Trophoblast cell (in vitro differentiated cells and primary cell): Measurements from ENCODE around the gene PTPRM.

Experiments used
- DNase-seq, 2 donors: peaks; one replicate each; pipeline ENCODE4 v3.0.0-alpha.2; 2016
- H2AFZ ChIP-seq: 2 replicates; pipeline ENCODE4 v1.6.1; 2013; ENCODE audit warnings: low read length, moderate library complexity, mild to moderate bottlenecking; ENCODE audit not compliant: insufficient read depth, poor library complexity
- H2AK5ac ChIP-seq: 2 replicates; pipeline ENCODE4 v1.6.1; 2013; ENCODE audit warnings: mild to moderate bottlenecking, low read length
- H2BK120ac ChIP-seq: 2 replicates; pipeline ENCODE4 v1.6.1; 2013; ENCODE audit warnings: low read length, mild to moderate bottlenecking, moderate library complexity; ENCODE audit not compliant: insufficient read depth, poor library complexity
- H2BK12ac ChIP-seq: 2 replicates; pipeline ENCODE4 v1.6.1; 2013; ENCODE audit warnings: mild to moderate bottlenecking, low read length, moderate library complexity
- H2BK5ac ChIP-seq: 2 replicates; pipeline ENCODE4 v1.6.1; 2013; ENCODE audit warnings: low read length, low read depth, moderate library complexity, mild to moderate bottlenecking; ENCODE audit not compliant: poor library complexity
- H3K14ac ChIP-seq: 2 replicates; pipeline ENCODE4 v1.6.1; 2013; ENCODE audit warnings: mild to moderate bottlenecking, low read length
- H3K18ac ChIP-seq: 2 replicates; pipeline ENCODE4 v1.6.1; 2013; ENCODE audit warnings: mild to moderate bottlenecking, low read length
- H3K23ac ChIP-seq: 2 replicates; pipeline ENCODE4 v1.6.1; 2013; ENCODE audit warnings: low read length
- H3K27ac ChIP-seq: 2 replicates; pipeline ENCODE4 v1.5.1; 2013; ENCODE audit warnings: low read depth, mild to moderate bottlenecking, inconsistent platforms, low read length, moderate library complexity
- H3K27me3 ChIP-seq: 2 replicates; pipeline ENCODE4 v1.6.1; 2013; ENCODE audit warnings: inconsistent platforms, mild to moderate bottlenecking, low read length, moderate library complexity; ENCODE audit not compliant: insufficient read depth
- H3K36me3 ChIP-seq, 2 experiments: 1 replicate in 1 of 2; 2 replicates in 1 of 2; pipeline ENCODE4 v1.6.1; 2013; ENCODE audit warnings: low read length in 2 of 2, mild to moderate bottlenecking in 2 of 2, moderate library complexity in 1 of 2; ENCODE audit not compliant: insufficient read depth in 2 of 2, control insufficient read depth in 1 of 2
- H3K4ac ChIP-seq: 2 replicates; pipeline ENCODE4 v1.6.1; 2013; ENCODE audit warnings: low read depth, mild to moderate bottlenecking, low read length, moderate library complexity
- H3K4me1 ChIP-seq, 2 experiments: 1 replicate in 1 of 2; 2 replicates in 1 of 2; pipeline ENCODE4 v1.6.1; 2013; ENCODE audit warnings: low read length in 2 of 2, mild to moderate bottlenecking in 2 of 2, moderate library complexity in 1 of 2; ENCODE audit not compliant: insufficient read depth in 2 of 2, control insufficient read depth in 1 of 2
- H3K4me2 ChIP-seq: 2 replicates; pipeline ENCODE4 v1.6.1; 2013; ENCODE audit warnings: inconsistent platforms, mild to moderate bottlenecking, low read length, moderate library complexity
- H3K4me3 ChIP-seq: 2 replicates; pipeline ENCODE4 v1.5.1; 2013; ENCODE audit warnings: mild to moderate bottlenecking, low read depth, low read length, inconsistent platforms
- H3K79me1 ChIP-seq: one replicate; pipeline ENCODE4 v1.6.1; 2013; ENCODE audit warnings: low read length
- H3K79me2 ChIP-seq: 2 replicates; pipeline ENCODE4 v1.6.1; 2013; ENCODE audit warnings: low read length, mild to moderate bottlenecking; ENCODE audit not compliant: control insufficient read depth, insufficient read depth, poor library complexity
- H3K9ac ChIP-seq: 2 replicates; pipeline ENCODE4 v1.6.1; 2013; ENCODE audit warnings: mild to moderate bottlenecking, low read length
- H3K9me3 ChIP-seq: 2 replicates; pipeline ENCODE4 v1.6.1; 2013; ENCODE audit warnings: low read depth, mild to moderate bottlenecking, control low read depth, inconsistent platforms, low read length; ENCODE audit not compliant: insufficient read depth
- H4K12ac ChIP-seq: 2 replicates; pipeline ENCODE4 v1.6.1; 2013; ENCODE audit warnings: low read depth, mild to moderate bottlenecking, low read length, moderate library complexity
- H4K8ac ChIP-seq: 2 replicates; pipeline ENCODE4 v1.6.1; 2013; ENCODE audit warnings: low read depth, mild to moderate bottlenecking, low read length, moderate library complexity
- H4K91ac ChIP-seq: one replicate; pipeline ENCODE4 v1.6.1; 2013; ENCODE audit warnings: low read depth, mild to moderate bottlenecking, low read length, moderate library complexity
- WGBS: extraction: QIAGEN DNeasy Blood & Tissue Kit; methylation state at CpG from one replicate; pipeline ENCODE4 v1.1.7; 2013; ENCODE audit warnings: missing lambda C conversion rate; ENCODE audit not compliant: insufficient read length, insufficient coverage; ENCODE audit errors: extremely low coverage; 5-methylcytosine and 5-hydroxymethylcytosine counted together

Gene PTPRM

DNA sequence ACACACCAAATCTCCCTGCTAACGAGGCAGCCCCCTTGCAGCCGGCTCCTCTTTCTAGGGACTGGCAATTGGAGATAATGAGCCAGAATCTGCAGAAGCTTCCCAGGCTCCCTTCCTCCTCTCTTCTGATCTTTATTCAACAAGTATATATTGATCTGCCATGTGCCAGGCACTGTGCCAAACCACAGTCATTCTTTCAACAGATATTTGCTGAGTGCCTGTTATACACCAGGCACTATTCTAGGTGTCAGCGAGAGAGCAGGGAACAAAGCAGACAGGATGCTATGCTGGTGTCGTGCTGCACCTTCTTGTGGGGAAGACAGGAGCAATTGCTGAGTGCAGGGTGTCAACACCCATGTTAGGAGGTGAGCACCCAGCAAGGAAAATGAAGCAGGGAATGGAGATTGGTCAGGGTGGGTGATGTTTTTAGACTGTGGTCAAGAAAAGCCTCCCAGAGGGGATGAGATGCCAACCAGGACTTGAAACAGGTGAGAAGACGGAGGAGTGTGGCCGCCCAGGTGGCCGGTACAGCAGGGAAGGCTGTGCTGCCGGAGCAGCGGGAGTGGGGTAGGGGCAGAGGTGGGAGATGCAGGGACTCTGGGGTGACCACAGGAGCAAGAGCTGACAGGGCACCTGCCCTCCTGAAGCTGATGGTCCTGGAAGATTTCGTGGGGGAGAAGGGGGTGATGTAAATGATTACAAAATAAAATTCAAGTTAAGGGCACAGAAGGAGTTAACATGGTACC is 734.5 kb downstream of the PTPRM start:
- no peak overlapping the region for H2AK5ac ChIP-seq
- no peaks in the 10 kb centered on the region for H3K9me3 ChIP-seq
- H3K4me2 ChIP-seq: no peak overlapping the region
- no peak overlapping the region for H4K12ac ChIP-seq
- no peak for DNase-seq
- no peak overlapping the region for H2BK120ac ChIP-seq
- no peaks in the 10 kb centered on the region for H3K79me2 ChIP-seq
- H3K79me1 ChIP-seq: no peaks in the 10 kb centered on the region
- H3K27ac ChIP-seq: no peak overlapping the region
- WGBS: no CpG with 5 or more reads among the region's 10 CpGs
- H2AFZ ChIP-seq: no peak overlapping the region
- no peaks in the 10 kb centered on the region for H3K4me1 ChIP-seq
- H3K4me3 ChIP-seq: no peak overlapping the region
- H2BK5ac ChIP-seq: no peak overlapping the region
- H3K18ac ChIP-seq: no peak overlapping the region
- H3K9ac ChIP-seq: no peak overlapping the region
- H2BK12ac ChIP-seq: no peak overlapping the region
- no peaks in the 10 kb centered on the region for H3K27me3 ChIP-seq
- no peaks in the 10 kb centered on the region for H3K36me3 ChIP-seq
- H4K91ac ChIP-seq: no peak overlapping the region
- no peak overlapping the region for H4K8ac ChIP-seq
- H3K4ac ChIP-seq: no peak overlapping the region
- H3K14ac ChIP-seq: no peak overlapping the region
- H3K23ac ChIP-seq: no peak overlapping the region

DNA sequence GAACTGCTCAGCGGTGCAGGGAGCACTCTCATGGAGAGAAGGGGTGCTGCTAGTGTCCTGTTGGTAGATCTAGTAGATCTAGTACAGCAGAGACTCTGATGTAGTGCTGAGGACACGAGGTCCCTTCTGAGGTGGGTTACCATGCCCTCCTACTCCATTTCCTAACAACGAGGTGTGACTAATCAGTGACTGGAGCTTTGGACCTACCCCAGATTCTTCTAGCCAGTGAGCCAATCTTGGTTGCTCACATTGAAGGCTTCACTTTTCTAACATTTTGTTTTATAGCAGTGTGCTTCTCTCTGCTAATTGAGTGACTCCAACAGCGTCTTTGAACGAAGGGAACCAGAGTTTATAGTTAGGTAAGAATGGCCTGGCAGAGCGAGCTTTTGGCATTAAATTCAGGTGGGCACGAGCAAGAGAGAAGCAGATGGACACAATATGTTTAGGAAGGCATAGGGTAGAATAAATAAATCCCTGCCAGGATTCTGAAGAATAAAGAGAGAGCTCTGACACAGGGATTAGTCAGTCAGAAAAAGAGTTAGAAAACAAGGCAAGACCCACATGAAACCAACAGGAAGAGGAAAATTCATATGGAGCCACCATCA is 736.1 kb downstream of the PTPRM start:
- Histone ChIP-seq H2BK12ac (no peak overlapping the region), H3K27ac (no peak overlapping the region), H3K27me3 (no peaks in the 10 kb centered on the region), H3K9me3 (no peaks in the 10 kb centered on the region), H3K4me2 (no peak overlapping the region), H4K8ac (no peak overlapping the region), H4K91ac (no peak overlapping the region), H3K4me3 (no peak overlapping the region), H2AK5ac (no peak overlapping the region), H3K14ac (no peak overlapping the region), H3K23ac (no peak overlapping the region), H3K9ac (no peak overlapping the region), H2BK120ac (no peak overlapping the region), H3K4ac (no peak overlapping the region), H2BK5ac (no peak overlapping the region), H3K18ac (no peak overlapping the region), H2AFZ (no peak overlapping the region), H4K12ac (no peak overlapping the region), H3K36me3 (peaks cover 0 to 2% of the 10 kb centered on the region in 2 experiments), H3K79me1 (no peaks in the 10 kb centered on the region), H3K79me2 (no peaks in the 10 kb centered on the region), H3K4me1 (no peaks in the 10 kb centered on the region)
- no CpG with 5 or more reads among the region's 7 CpGs for WGBS
- DNase-seq: no peak

DNA sequence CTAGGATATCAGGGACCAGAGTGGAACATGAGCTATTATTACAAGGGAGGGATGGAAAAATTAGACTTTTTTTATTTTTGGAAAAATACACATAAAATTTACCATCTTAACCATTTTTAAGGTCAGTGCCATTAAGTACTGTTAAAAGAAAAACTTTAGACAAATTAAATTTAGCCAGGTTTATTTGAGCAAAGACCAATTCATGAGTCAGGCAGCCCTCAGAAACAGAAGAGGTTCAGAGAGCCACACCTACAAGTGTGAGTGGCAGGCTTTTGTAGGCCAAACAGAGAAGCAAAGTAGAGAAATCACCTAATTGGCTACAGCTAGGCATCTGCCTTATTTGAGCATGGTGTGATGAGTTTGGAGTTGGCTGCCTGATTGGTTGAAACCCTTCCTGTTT is 740.8 kb downstream of the PTPRM start:
- no peak overlapping the region for H4K91ac ChIP-seq
- no peak overlapping the region for H3K9ac ChIP-seq
- H3K79me2 ChIP-seq: no peaks in the 10 kb centered on the region
- no peak overlapping the region for H3K23ac ChIP-seq
- H3K27me3 ChIP-seq: no peaks in the 10 kb centered on the region
- no peak overlapping the region for H3K27ac ChIP-seq
- no peak overlapping the region for H3K18ac ChIP-seq
- DNase-seq: no peak
- H3K4me1 ChIP-seq: no peaks in the 10 kb centered on the region
- no peak overlapping the region for H2BK12ac ChIP-seq
- no peak overlapping the region for H4K12ac ChIP-seq
- no peak overlapping the region for H3K4me3 ChIP-seq
- H2BK5ac ChIP-seq: no peak overlapping the region
- no peaks in the 10 kb centered on the region for H3K79me1 ChIP-seq
- H3K14ac ChIP-seq: no peak overlapping the region
- peaks cover 0 to 2% of the 10 kb centered on the region in 2 experiments for H3K36me3 ChIP-seq
- H2AFZ ChIP-seq: no peak overlapping the region
- no peak overlapping the region for H4K8ac ChIP-seq
- H2BK120ac ChIP-seq: no peak overlapping the region
- no peak overlapping the region for H3K4ac ChIP-seq
- no peaks in the 10 kb centered on the region for H3K9me3 ChIP-seq
- no peak overlapping the region for H2AK5ac ChIP-seq
- no peak overlapping the region for H3K4me2 ChIP-seq

DNA sequence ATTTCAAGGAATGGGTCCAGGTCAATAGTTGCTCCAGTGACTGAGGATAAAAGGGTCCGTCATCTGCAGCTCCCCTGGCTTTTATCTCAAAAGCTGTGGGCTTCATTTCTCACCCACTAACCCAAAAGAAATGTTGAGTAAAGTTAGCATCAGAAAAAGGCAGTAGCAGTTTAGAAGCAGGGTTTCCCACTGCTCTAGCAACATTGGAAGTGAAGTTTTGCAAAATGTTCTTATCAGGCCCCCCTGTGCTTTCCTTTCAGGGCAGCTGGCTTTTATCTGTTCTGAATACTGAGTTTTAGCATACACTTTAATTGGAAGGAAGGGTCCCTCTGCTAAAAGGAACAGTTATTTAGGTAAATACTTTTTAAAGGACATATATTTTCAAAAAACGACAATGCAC is 745.9 kb downstream of the PTPRM start:
- H3K27me3 ChIP-seq: no peaks in the 10 kb centered on the region
- no peaks in the 10 kb centered on the region for H3K36me3 ChIP-seq
- no peak overlapping the region for H3K4me3 ChIP-seq
- no peak overlapping the region for H3K27ac ChIP-seq
- H3K14ac ChIP-seq: no peak overlapping the region
- no peak overlapping the region for H3K4ac ChIP-seq
- H4K8ac ChIP-seq: no peak overlapping the region
- no peak overlapping the region for H2AK5ac ChIP-seq
- WGBS: no CpG with 5 or more reads among the region's 2 CpGs
- no peak overlapping the region for H2AFZ ChIP-seq
- no peaks in the 10 kb centered on the region for H3K79me1 ChIP-seq
- H3K9ac ChIP-seq: no peak overlapping the region
- no peak for DNase-seq
- no peaks in the 10 kb centered on the region for H3K79me2 ChIP-seq
- no peaks in the 10 kb centered on the region for H3K4me1 ChIP-seq
- H3K4me2 ChIP-seq: no peak overlapping the region
- H3K23ac ChIP-seq: no peak overlapping the region
- H3K18ac ChIP-seq: no peak overlapping the region
- H3K9me3 ChIP-seq: no peaks in the 10 kb centered on the region
- H4K91ac ChIP-seq: no peak overlapping the region
- no peak overlapping the region for H2BK12ac ChIP-seq
- no peak overlapping the region for H2BK5ac ChIP-seq
- no peak overlapping the region for H2BK120ac ChIP-seq
- no peak overlapping the region for H4K12ac ChIP-seq
